K562 (cell line): ENCODE measurements around the gene WNK1. TPM values are rescaled to one million over a fixed set of nuclear protein-coding genes. Genes with fewer than 3 reads are reported as not detected.

ENCODE experiments used
- ATAC-seq: fragments of 200-7000 bp; cut with Tn5 transposase; 3 replicates; pipeline ENCODE4 v1.9.1; 2020; ENCODE audit warnings: moderate library complexity
- BruUV-seq: library from RNA; stranded (reverse); fragments of 400-500 nt; replicated peaks from 2 replicates; lab custom pipeline; 2021; lab: Mats Ljungman, UMichigan
- CTCF ChIA-PET: fragments of 300-600 bp; formaldehyde crosslinking; extraction: SDS; loops from one replicate; lab custom pipeline; 2021; ENCODE audit warnings: low intra/inter-chr PET ratio; lab: Yijun Ruan, JAX
- POLR2A ChIA-PET: fragments of 300-600, 350-650 bp; sonication (Branson Sonifier 250); formaldehyde crosslinking; extraction: SDS; loops from one replicate; lab custom pipeline; 2021; ENCODE audit warnings: antibody characterized with exemption, inconsistent platforms; lab: Yijun Ruan, JAX
- DNase-seq, 4 experiments: peaks; one replicate each; pipeline versions ENCODE4 v3.0.0 to v3.0.0-alpha.2; 2011 to 2018; ENCODE audit warnings: low spot score in 3 of 4, mixed read lengths in 3 of 4; ENCODE audit errors: extremely low read depth in 1 of 4
- FAIRE-seq: peaks from 2 replicates; lab custom pipeline; 2011; peaks lifted over from hg19 to GRCh38; lab: Jason Lieb, UNC
- H2AFZ ChIP-seq: 2 replicates; pipeline ENCODE4 v1.6.0; 2011; ENCODE audit warnings: low read depth, low read length, control low read depth, inconsistent platforms
- H3K27ac ChIP-seq: fragments of 200-600 bp; 3 replicates; pipeline ENCODE4 v1.8.0; 2011; ENCODE audit warnings: low read depth, mild to moderate bottlenecking, control low read depth, inconsistent platforms, low read length, moderate library complexity, mixed read lengths; ENCODE audit errors: extremely low read depth
- H3K27me3 ChIP-seq, 2 experiments: fragments of 300-600 bp in 1 of 2; 2 replicates in 1 of 2; 3 replicates in 1 of 2; pipeline versions ENCODE4 v1.6.0 to v1.8.0; 2011; ENCODE audit warnings: inconsistent platforms in 2 of 2, low read length in 2 of 2, mild to moderate bottlenecking in 1 of 2, mixed read lengths in 1 of 2, moderate library complexity in 1 of 2; ENCODE audit not compliant: control insufficient read depth in 2 of 2, insufficient read depth in 2 of 2
- H3K36me3 ChIP-seq: fragments of 300-600 bp; 3 replicates; pipeline ENCODE4 v1.8.0; 2011; ENCODE audit warnings: mild to moderate bottlenecking, low read length, inconsistent platforms; ENCODE audit not compliant: control insufficient read depth, insufficient read depth
- H3K4me1 ChIP-seq, 2 experiments: fragments of 200-600 bp in 1 of 2; replicated peaks in 1 of 2; 2 replicates in 1 of 2; 3 replicates in 1 of 2; pipeline versions ENCODE4 v1.5.1 to v1.8.0; 2011; ENCODE audit warnings: inconsistent platforms in 2 of 2, low read length in 2 of 2, mild to moderate bottlenecking in 1 of 2, mixed read lengths in 1 of 2, moderate library complexity in 1 of 2; ENCODE audit not compliant: control insufficient read depth in 2 of 2, insufficient read depth in 2 of 2
- H3K4me2 ChIP-seq: 2 replicates; pipeline ENCODE4 v1.6.1; 2011; ENCODE audit warnings: low read length, control low read depth, inconsistent platforms, mixed read lengths; ENCODE audit not compliant: insufficient read depth
- H3K4me3 ChIP-seq: fragments of 200-600 bp; sonication (generic), shearing (Covaris generic); 2 replicates; pipeline ENCODE4 v1.5.1; 2016; ENCODE audit warnings: control low read depth, inconsistent platforms
- H3K79me2 ChIP-seq: fragments of 200-600 bp; 3 replicates; pipeline ENCODE4 v1.8.0; 2011; ENCODE audit warnings: low read length, inconsistent platforms; ENCODE audit not compliant: control insufficient read depth, insufficient read depth
- H3K9ac ChIP-seq, 2 experiments: 2 replicates each; pipeline versions ENCODE4 v1.6.0 to v1.6.1; 2011; ENCODE audit warnings: low read depth in 2 of 2, low read length in 2 of 2, control low read depth in 1 of 2, inconsistent platforms in 1 of 2, mild to moderate bottlenecking in 1 of 2, mixed read lengths in 1 of 2; ENCODE audit not compliant: insufficient read depth in 1 of 2
- H3K9me1 ChIP-seq: one replicate; pipeline ENCODE4 v1.6.0; 2011; ENCODE audit warnings: inconsistent platforms, mild to moderate bottlenecking, low read length, moderate library complexity; ENCODE audit not compliant: control insufficient read depth, insufficient read depth
- H3K9me3 ChIP-seq: replicated peaks from 2 replicates; pipeline ENCODE4 v1.5.1; 2011; ENCODE audit warnings: low read depth, low read length, inconsistent platforms; ENCODE audit not compliant: control insufficient read depth, insufficient read depth
- H4K20me1 ChIP-seq: replicated peaks from 2 replicates; pipeline ENCODE4 v1.6.1; 2011; ENCODE audit warnings: low read length, inconsistent platforms, mixed read lengths; ENCODE audit not compliant: control insufficient read depth, insufficient read depth
- ARID1B ChIP-seq: fragments of 450-650 bp; IDR thresholded peaks from 2 replicates; pipeline ENCODE4 v1.6.1; 2016; ENCODE audit warnings: antibody characterized with exemption, mild to moderate bottlenecking, inconsistent platforms
- BRD9 ChIP-seq: fragments of 450-650 bp; IDR thresholded peaks from 2 replicates; pipeline ENCODE4 v1.6.1; 2018; ENCODE audit warnings: low read depth; ENCODE audit not compliant: partially characterized antibody
- CBX3 ChIP-seq, 2 experiments: IDR thresholded peaks; 1 replicate in 1 of 2; 2 replicates in 1 of 2; pipeline ENCODE4 v1.6.1; 2012; ENCODE audit warnings: inconsistent platforms in 2 of 2, low read length in 2 of 2, borderline replicate concordance in 1 of 2, control low read depth in 1 of 2
- CXXC5 ChIP-seq: fragments of 250-450 bp; sonication (Bioruptor Pico); IDR thresholded peaks from 2 replicates; pipeline ENCODE4 v1.8.0; 2022; ENCODE audit warnings: inconsistent platforms, mild to moderate bottlenecking, moderate library complexity
- E2F4 ChIP-seq: sonication (generic); formaldehyde crosslinking; IDR thresholded peaks from 2 replicates; pipeline ENCODE4 v1.8.0; 2022; ENCODE audit warnings: mild to moderate bottlenecking, low read depth, missing genetic modification reagents
- ETV5 ChIP-seq: sonication (generic); formaldehyde crosslinking; IDR thresholded peaks from 2 replicates; pipeline ENCODE4 v1.4.0; 2020; ENCODE audit warnings: low read depth, mild to moderate bottlenecking, missing genetic modification reagents
- FOXA1 ChIP-seq: fragments of 450-650 bp; IDR thresholded peaks from 2 replicates; pipeline ENCODE4 v1.6.1; 2016; ENCODE audit warnings: mild to moderate bottlenecking, borderline replicate concordance
- HDAC2 ChIP-seq: fragments of 450-650 bp; IDR thresholded peaks from 2 replicates; pipeline ENCODE4 v1.6.1; 2016; ENCODE audit warnings: mild to moderate bottlenecking
- KDM2B ChIP-seq: fragments of 250-450 bp; sonication (Bioruptor Pico); IDR thresholded peaks from 2 replicates; pipeline ENCODE4 v1.8.0; 2021; ENCODE audit warnings: mild to moderate bottlenecking, moderate library complexity
- MCM2 ChIP-seq: fragments of 450-650 bp; IDR thresholded peaks from 2 replicates; pipeline ENCODE4 v1.6.1; 2017; ENCODE audit warnings: low read depth, mild to moderate bottlenecking
- NBN ChIP-seq: fragments of 450-650 bp; IDR thresholded peaks from 2 replicates; pipeline ENCODE4 v1.6.1; 2016; ENCODE audit warnings: low read depth, mild to moderate bottlenecking
- NONO ChIP-seq, 2 experiments: fragments of 200-400 bp in 1 of 2; fragments of 450-650 bp in 1 of 2; formaldehyde crosslinking in 1 of 2; IDR thresholded peaks; 2 replicates each; pipeline ENCODE4 v1.6.1; 2017; ENCODE audit warnings: low read depth in 2 of 2, mild to moderate bottlenecking in 2 of 2, moderate library complexity in 2 of 2, low read length in 1 of 2
- SPI1 ChIP-seq: IDR thresholded peaks from 2 replicates; pipeline ENCODE4 v1.6.1; 2011; ENCODE audit warnings: low read depth, low read length, control low read depth, borderline replicate concordance
- SRSF1 ChIP-seq: fragments of 200-400 bp; formaldehyde crosslinking; IDR thresholded peaks from 2 replicates; pipeline ENCODE4 v1.6.1; 2017; ENCODE audit warnings: mild to moderate bottlenecking, low read depth, low read length, moderate library complexity
- ZNF232 ChIP-seq: sonication (generic); formaldehyde crosslinking; IDR thresholded peaks from 2 replicates; pipeline ENCODE4 v1.8.0; 2022; ENCODE audit warnings: mild to moderate bottlenecking, missing genetic modification reagents
- ZNF695 ChIP-seq: fragments of 450-650 bp; formaldehyde crosslinking; IDR thresholded peaks from 2 replicates; pipeline ENCODE4 v1.4.0; 2020; ENCODE audit warnings: mild to moderate bottlenecking, moderate library complexity
- ZNF699 ChIP-seq: fragments of 250-450 bp; sonication (Bioruptor Pico); IDR thresholded peaks from 2 replicates; pipeline ENCODE4 v1.8.0; 2021; ENCODE audit warnings: mild to moderate bottlenecking, moderate library complexity; ENCODE audit not compliant: insufficient replicate concordance
- WGBS: fragments of 100-300 bp; shearing (Covaris generic); methylation state at CpG from one replicate; pipeline ENCODE4 v1.1.6; 2016; ENCODE audit warnings: low coverage, mixed read lengths; ENCODE audit not compliant: insufficient coverage; ENCODE audit errors: missing lambda C conversion rate; 5-methylcytosine and 5-hydroxymethylcytosine counted together
- in situ Hi-C: fragments of 300-500 bp; cut with MboI; formaldehyde crosslinking; loops from 4 replicates; pipeline ENCODE4 v1.15.0; 2018; ENCODE audit warnings: inconsistent platforms, mixed read lengths
- intact Hi-C: fragments of 100-400 bp; cut with micrococcal nuclease; formaldehyde crosslinking; loops from 2 replicates; pipeline ENCODE4 v1.14.2; 2022
- polyA plus RNA-seq, 8 experiments: library from polyadenylated mRNA; depleted of rRNA in 4 of 8; stranded (reverse) in 5 of 8; unstranded in 3 of 8; fragments of >200 nt; fragmentation: Nextera tagmentation in 2 of 8; fragmentation: Illumina TruSeq in 1 of 8; extraction: Ambion mirVana in 2 of 8; extraction: Trizol in 1 of 8; gene quantifications; 2 replicates each; pipeline versions ENCODE4 v1.2.1 to v1.2.3, GENCODE V29; 2011 to 2014; ENCODE audit warnings: inconsistent platforms in 1 of 8, missing spikeins in 1 of 8
- total RNA-seq, 7 experiments: library from RNA; depleted of rRNA in 6 of 7; stranded (reverse); fragments of >200 nt in 6 of 7; fragmentation: Illumina TruSeq in 2 of 7; extraction: Trizol in 2 of 7; gene quantifications; 2 replicates each; pipeline versions ENCODE4 v1.2.1 to v1.2.3, GENCODE V29; 2011 to 2021; ENCODE audit warnings: low replicate concordance in 1 of 7
- TF ChIP-seq, protein P1 (sequence below), 2 experiments: fragments of 200-800 bp in 1 of 2; sonication (Bioruptor generic) in 1 of 2; sonication (generic) in 1 of 2; formaldehyde crosslinking in 1 of 2; IDR thresholded peaks in 1 of 2; conservative IDR thresholded peaks in 1 of 2; 2 replicates each; pipeline versions ENCODE4 v1.5.0 to v1.6.1; 2016 to 2020; ENCODE audit warnings: missing compliant biosample characterization in 1 of 2, missing genetic modification characterization in 1 of 2, missing genetic modification reagents in 1 of 2

WNK1 gene
- total and polyA plus RNA-seq, 9 of the 15 experiments (the other 6 are each of a cell fraction or from before 2014, with no cell fraction given): 4.3 to 73.9 (median 31.0) TPM

DNA sequence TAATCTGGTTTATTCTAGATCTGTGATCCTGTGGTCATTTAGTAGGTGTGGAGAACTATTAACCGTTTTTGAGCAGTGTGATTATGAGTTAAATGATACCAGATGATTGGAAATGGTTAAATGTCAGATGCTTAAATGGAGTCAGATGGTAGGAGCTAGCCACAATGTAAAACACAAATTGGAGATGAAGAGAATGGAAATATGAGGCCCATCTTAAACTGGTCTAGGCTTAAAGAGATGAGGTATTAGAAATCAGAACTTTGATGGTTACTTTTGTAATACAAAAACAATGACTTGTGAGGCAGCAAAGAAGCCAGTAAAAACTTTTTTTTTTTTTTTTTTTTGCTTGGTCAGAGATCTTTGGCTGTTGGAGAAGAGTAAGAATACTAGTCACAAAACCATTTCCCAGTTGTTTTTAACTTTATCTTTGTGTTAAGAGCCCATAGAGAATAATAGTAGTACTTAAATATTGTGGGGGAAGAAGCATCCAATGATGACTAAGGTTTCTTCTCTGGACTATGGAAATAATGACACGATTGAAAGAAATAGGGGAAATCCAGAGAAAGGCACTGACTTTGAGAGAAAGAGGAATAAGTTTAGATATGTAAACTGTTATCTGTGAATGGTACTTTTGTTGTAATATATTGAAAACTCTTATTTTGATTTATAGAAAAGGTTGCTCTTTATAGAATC, 95.9 kb downstream of the WNK1 start (continued):
- no peak for TF ChIP-seq FOXA1
- no peak for TF ChIP-seq ETV5 (CRISPR knock-in tag)
- no peak for TF ChIP-seq ARID1B
- TF ChIP-seq CXXC5 (CRISPR knock-in tag): no peak
- TF ChIP-seq ZNF699: no peak
- no peak for TF ChIP-seq NONO (IDR thresholded peaks at IDR 0.05; ENCODE audit: low read depth in 2 of 2, low read length in 1 of 2)

- H3K4me3 ChIP-seq: no peak overlapping the region
- ATAC-seq (no peak), FAIRE-seq (no peak), DNase-seq (no peak)
- peaks cover 54% of the 10 kb centered on the region for H3K79me2 ChIP-seq
- no peaks in the 10 kb centered on the region for H3K4me1 ChIP-seq
- TF ChIP-seq KDM2B (CRISPR knock-in tag) (no peak), HDAC2 (no peak), ZNF232 (no peak), ZNF695 (no peak), SRSF1 (no peak), CBX3 (IDR thresholded peaks at IDR 0.05; ENCODE audit: borderline replicate concordance in 1 of 2, low read length in 2 of 2) (no peak), E2F4 (no peak), NBN (no peak), MCM2 (no peak), SPI1 (no peak), BRD9 (no peak)
- TF ChIP-seq, protein P1, sequence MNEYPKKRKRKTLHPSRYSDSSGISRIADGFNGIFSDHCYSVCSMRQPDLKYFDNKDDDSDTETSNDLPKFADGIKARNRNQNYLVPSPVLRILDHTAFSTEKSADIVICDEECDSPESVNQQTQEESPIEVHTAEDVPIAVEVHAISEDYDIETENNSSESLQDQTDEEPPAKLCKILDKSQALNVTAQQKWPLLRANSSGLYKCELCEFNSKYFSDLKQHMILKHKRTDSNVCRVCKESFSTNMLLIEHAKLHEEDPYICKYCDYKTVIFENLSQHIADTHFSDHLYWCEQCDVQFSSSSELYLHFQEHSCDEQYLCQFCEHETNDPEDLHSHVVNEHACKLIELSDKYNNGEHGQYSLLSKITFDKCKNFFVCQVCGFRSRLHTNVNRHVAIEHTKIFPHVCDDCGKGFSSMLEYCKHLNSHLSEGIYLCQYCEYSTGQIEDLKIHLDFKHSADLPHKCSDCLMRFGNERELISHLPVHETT (CRISPR knock-in tag; conservative IDR thresholded peaks at IDR 0.05 in 1 of 2, IDR thresholded peaks at IDR 0.05 in 1 of 2): no peak
- ChIA-PET POLR2A (interaction anchor here (1.0 kb wide), 1 partner anchor 9 kb away, joined by 3 read pairs; no protein-coding TSS in a partner anchor), CTCF (no interaction called here)
- H3K36me3 ChIP-seq: no peaks in the 10 kb centered on the region; the same call in 2 of the 3 replicates
- H3K9me1 ChIP-seq: peaks cover 3% of the 10 kb centered on the region
- H4K20me1 ChIP-seq: no peaks in the 10 kb centered on the region
- no TSS peak for BruUV-seq
- no peak overlapping the region for H3K4me2 ChIP-seq
- no peaks in the 10 kb centered on the region for H3K27me3 ChIP-seq
- no peak overlapping the region for H2AFZ ChIP-seq
- H3K27ac ChIP-seq: no peak overlapping the region
- intact Hi-C loops: no loop called here
- 88% methylated on average over 2 of the region's 2 CpGs for WGBS
- no peaks in the 10 kb centered on the region for H3K9me3 ChIP-seq
- no peak overlapping the region for H3K9ac ChIP-seq
- in situ Hi-C loops: no loop called here
These were observed 96.6 kb downstream of the WNK1 start for GRCh38 chr12:848882-849527.
